ENCODE data around the gene MAPKAP1.

DNA sequence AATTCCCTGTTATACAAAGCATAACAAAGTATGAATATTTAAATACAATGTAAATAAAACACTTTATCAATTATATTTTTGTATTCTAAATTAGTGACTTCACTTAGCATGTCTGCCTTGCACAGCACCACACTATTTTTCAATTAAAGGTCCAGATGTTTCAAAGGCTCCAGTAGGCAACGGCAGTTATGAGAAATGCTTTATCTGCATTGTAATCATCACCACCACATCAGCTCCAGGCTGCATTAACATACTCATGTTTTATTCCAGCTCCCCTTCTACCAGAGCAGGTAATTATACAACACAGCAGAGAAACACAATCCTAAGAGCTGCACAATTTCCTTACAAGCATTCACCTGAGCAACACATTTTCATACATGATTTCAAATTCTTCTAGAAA is 102.8 kb downstream of the MAPKAP1 start:
- no peak for TF ChIP-seq EP300 (IDR thresholded peaks at IDR 0.05; ENCODE audit: borderline replicate concordance)
- TF ChIP-seq, protein P1, sequence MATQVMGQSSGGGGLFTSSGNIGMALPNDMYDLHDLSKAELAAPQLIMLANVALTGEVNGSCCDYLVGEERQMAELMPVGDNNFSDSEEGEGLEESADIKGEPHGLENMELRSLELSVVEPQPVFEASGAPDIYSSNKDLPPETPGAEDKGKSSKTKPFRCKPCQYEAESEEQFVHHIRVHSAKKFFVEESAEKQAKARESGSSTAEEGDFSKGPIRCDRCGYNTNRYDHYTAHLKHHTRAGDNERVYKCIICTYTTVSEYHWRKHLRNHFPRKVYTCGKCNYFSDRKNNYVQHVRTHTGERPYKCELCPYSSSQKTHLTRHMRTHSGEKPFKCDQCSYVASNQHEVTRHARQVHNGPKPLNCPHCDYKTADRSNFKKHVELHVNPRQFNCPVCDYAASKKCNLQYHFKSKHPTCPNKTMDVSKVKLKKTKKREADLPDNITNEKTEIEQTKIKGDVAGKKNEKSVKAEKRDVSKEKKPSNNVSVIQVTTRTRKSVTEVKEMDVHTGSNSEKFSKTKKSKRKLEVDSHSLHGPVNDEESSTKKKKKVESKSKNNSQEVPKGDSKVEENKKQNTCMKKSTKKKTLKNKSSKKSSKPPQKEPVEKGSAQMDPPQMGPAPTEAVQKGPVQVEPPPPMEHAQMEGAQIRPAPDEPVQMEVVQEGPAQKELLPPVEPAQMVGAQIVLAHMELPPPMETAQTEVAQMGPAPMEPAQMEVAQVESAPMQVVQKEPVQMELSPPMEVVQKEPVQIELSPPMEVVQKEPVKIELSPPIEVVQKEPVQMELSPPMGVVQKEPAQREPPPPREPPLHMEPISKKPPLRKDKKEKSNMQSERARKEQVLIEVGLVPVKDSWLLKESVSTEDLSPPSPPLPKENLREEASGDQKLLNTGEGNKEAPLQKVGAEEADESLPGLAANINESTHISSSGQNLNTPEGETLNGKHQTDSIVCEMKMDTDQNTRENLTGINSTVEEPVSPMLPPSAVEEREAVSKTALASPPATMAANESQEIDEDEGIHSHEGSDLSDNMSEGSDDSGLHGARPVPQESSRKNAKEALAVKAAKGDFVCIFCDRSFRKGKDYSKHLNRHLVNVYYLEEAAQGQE (IDR thresholded peaks at IDR 0.05; ENCODE audit: low read depth) = no peak
- TF ChIP-seq TCF12 (IDR thresholded peaks at IDR 0.05; ENCODE audit: low read depth) = no peak
- TF ChIP-seq ZBTB7A (IDR thresholded peaks at IDR 0.05; ENCODE audit: low read depth) = no peak
